ENCODE data around the gene ZNF385A.

DNA sequence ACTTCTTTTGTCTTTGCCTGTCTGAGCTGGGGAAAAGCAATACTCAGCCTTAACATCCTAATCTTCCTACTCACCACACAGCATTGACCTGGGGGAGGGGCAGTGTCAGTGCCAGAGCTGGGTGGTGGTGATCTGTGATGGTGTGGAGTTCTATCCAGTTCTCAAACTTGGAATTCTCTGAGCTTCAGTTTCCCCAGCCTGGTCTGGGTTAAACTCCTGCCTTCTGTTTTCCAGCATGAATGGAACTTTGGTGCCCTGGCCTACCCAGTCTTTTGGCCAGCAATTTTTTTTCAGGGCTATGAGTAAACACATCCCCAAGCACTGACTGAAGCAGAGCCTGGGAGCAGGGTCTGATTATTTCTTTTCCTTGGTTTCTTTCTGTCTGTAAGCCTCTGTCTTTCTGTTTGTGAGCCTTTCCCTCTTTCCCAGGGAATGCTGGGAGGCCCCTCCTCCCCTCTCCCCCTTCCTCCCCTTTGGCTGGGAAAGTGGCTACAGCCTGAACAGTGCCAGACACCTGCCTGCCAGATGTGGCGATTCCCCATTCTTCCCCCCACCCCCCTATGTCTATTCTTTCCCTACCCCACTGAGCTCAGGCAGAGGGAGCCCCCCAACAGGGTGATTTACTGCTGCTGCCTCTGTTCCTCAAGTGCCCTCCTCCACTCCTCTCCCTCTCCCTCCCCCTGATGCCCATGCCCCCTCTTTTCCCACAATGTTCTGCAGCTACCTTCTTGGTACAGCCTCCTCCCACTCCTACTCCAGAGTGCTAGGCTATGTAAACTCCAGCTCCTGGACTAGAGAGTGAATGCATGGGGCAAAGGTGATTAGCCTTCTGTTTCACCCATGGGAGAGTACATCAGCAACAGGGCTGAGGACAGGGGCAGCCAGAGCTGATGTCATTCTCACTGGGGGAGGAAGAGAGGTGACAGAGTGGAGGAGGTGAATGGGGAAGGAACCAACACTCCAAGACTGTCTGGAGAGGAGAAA lies 31.4 kb downstream of the ZNF385A start:
- no peak for TF ChIP-seq TCF12 (IDR thresholded peaks at IDR 0.05; ENCODE audit: low read depth)
- no peak for TF ChIP-seq CREB1 (IDR thresholded peaks at IDR 0.05; ENCODE audit: low read depth)
- TF ChIP-seq MAX (IDR thresholded peaks at IDR 0.05): no peak
- no peak for TF ChIP-seq NFIC (IDR thresholded peaks at IDR 0.05)
- TF ChIP-seq, protein P1, sequence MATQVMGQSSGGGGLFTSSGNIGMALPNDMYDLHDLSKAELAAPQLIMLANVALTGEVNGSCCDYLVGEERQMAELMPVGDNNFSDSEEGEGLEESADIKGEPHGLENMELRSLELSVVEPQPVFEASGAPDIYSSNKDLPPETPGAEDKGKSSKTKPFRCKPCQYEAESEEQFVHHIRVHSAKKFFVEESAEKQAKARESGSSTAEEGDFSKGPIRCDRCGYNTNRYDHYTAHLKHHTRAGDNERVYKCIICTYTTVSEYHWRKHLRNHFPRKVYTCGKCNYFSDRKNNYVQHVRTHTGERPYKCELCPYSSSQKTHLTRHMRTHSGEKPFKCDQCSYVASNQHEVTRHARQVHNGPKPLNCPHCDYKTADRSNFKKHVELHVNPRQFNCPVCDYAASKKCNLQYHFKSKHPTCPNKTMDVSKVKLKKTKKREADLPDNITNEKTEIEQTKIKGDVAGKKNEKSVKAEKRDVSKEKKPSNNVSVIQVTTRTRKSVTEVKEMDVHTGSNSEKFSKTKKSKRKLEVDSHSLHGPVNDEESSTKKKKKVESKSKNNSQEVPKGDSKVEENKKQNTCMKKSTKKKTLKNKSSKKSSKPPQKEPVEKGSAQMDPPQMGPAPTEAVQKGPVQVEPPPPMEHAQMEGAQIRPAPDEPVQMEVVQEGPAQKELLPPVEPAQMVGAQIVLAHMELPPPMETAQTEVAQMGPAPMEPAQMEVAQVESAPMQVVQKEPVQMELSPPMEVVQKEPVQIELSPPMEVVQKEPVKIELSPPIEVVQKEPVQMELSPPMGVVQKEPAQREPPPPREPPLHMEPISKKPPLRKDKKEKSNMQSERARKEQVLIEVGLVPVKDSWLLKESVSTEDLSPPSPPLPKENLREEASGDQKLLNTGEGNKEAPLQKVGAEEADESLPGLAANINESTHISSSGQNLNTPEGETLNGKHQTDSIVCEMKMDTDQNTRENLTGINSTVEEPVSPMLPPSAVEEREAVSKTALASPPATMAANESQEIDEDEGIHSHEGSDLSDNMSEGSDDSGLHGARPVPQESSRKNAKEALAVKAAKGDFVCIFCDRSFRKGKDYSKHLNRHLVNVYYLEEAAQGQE (IDR thresholded peaks at IDR 0.05; ENCODE audit: low read depth): no peak

Measured in Ishikawa (cell line).